Epithelial cell of prostate (primary cell): ENCODE results near the gene WHRN.
A peak's percentile ranks its signal among the peaks of the same experiment; 100 is the strongest.

Source experiments
- DNase-seq: peaks from one replicate; pipeline ENCODE4 v3.0.0-alpha.2; 2011; ENCODE audit warnings: low read depth, low spot score
- H3K27ac ChIP-seq: fragments of 450-650 bp; 2 replicates; pipeline ENCODE4 v1.5.1; 2017; ENCODE audit warnings: mild to moderate bottlenecking

Gene WHRN

GRCh38 chr9:114494776-114495569 is 10.3 kb downstream of the WHRN start:
- DNase-seq = no peak
- H3K27ac ChIP-seq = no peak overlapping the region

GRCh38 chr9:114493521-114494184 is 11.6 kb downstream of the WHRN start:
- no peak for DNase-seq

GRCh38 chr9:114492991-114493390 is 12.3 kb downstream of the WHRN start:
- no peak for DNase-seq
- no peak overlapping the region for H3K27ac ChIP-seq

More at GRCh38 chr9:114493521-114494184, 11.6 kb downstream of the WHRN start:
- no peak overlapping the region for H3K27ac ChIP-seq

- H3K27ac ChIP-seq = no peak overlapping the region
- no peak for DNase-seq
Observed at GRCh38 chr9:114491430-114492003, 13.8 kb downstream of the WHRN start.

GRCh38 chr9:114489928-114490327 is 15.3 kb downstream of the WHRN start:
- DNase-seq = no peak
- no peak overlapping the region for H3K27ac ChIP-seq

GRCh38 chr9:114488398-114489129 is 16.7 kb downstream of the WHRN start:
- H3K27ac ChIP-seq = no peak overlapping the region
- DNase-seq = no peak

- no peak for DNase-seq
- no peak overlapping the region for H3K27ac ChIP-seq
Observed at GRCh38 chr9:114487607-114488300, 17.5 kb downstream of the WHRN start.

- H3K27ac ChIP-seq = no peak overlapping the region
- no peak for DNase-seq
Observed at GRCh38 chr9:114486205-114486963, 18.9 kb downstream of the WHRN start.

- no peak overlapping the region for H3K27ac ChIP-seq
- peak; percentile 50 for DNase-seq
Observed at GRCh38 chr9:114484854-114485443, 20.3 kb downstream of the WHRN start.

- DNase-seq = no peak
- H3K27ac ChIP-seq = no peak overlapping the region
Observed at GRCh38 chr9:114484215-114484853, 20.9 kb downstream of the WHRN start.

- no peak for DNase-seq
- no peak overlapping the region for H3K27ac ChIP-seq
Observed at GRCh38 chr9:114483499-114483898, 21.8 kb downstream of the WHRN start.

GRCh38 chr9:114482593-114482992 is 22.7 kb downstream of the WHRN start:
- no peak overlapping the region for H3K27ac ChIP-seq
- no peak for DNase-seq

GRCh38 chr9:114481789-114482188 is 23.5 kb downstream of the WHRN start:
- DNase-seq = no peak
- H3K27ac ChIP-seq = no peak overlapping the region

GRCh38 chr9:114480746-114481435 is 24.4 kb downstream of the WHRN start:
- no peak for DNase-seq
- no peak overlapping the region for H3K27ac ChIP-seq

GRCh38 chr9:114478871-114479270 is 26.4 kb downstream of the WHRN start:
- DNase-seq = no peak

GRCh38 chr9:114478459-114478858 is 26.8 kb downstream of the WHRN start:
- no peak for DNase-seq
- H3K27ac ChIP-seq = no peak overlapping the region

More at GRCh38 chr9:114478871-114479270, 26.4 kb downstream of the WHRN start:
- no peak overlapping the region for H3K27ac ChIP-seq

- no peak overlapping the region for H3K27ac ChIP-seq
- DNase-seq = no peak
Observed at GRCh38 chr9:114477642-114478041, 27.6 kb downstream of the WHRN start.

- H3K27ac ChIP-seq = no peak overlapping the region
- no peak for DNase-seq
Observed at GRCh38 chr9:114476891-114477469, 28.3 kb downstream of the WHRN start.
